ENCODE data around the gene AS3MT. TPM values are rescaled to one million over a fixed set of nuclear protein-coding genes. Genes with fewer than 3 reads are reported as not detected.

AS3MT gene
- total RNA-seq, 1 donor from 2014 or later, result 0.47 TPM

- H3K27me3 Mint-ChIP-seq (ENCODE audit: insufficient read depth), result peaks cover 27% of the 10 kb centered on the region
- intact Hi-C loops (cut with micrococcal nuclease), result no loop called here
- H3K27ac Mint-ChIP-seq, result no peak overlapping the region
- DNase-seq (ENCODE audit: low spot score), result no peak
- peaks cover 6% of the 10 kb centered on the region for H3K36me3 Mint-ChIP-seq (ENCODE audit: low read depth)
- peaks cover 7% of the 10 kb centered on the region for H3K4me1 Mint-ChIP-seq (ENCODE audit: low read depth)
- H3K9me3 Mint-ChIP-seq, result no peaks in the 10 kb centered on the region
- H3K4me3 Mint-ChIP-seq, result peak overlapping the region; percentile 57
Observed at GRCh38 chr10:102868911-102869257, 386 bp upstream of the AS3MT start.

- peak overlapping the region; percentile 67 for H3K4me3 Mint-ChIP-seq
Observed at GRCh38 chr10:102870221-102870620, 951 bp downstream of the AS3MT start.

GRCh38 chr10:102872163-102872562, 2.9 kb downstream of the AS3MT start:
- Mint-ChIP-seq H3K27me3 (ENCODE audit: insufficient read depth) (peaks cover 26% of the 10 kb centered on the region), H3K4me3 (no peak overlapping the region), H3K4me1 (ENCODE audit: low read depth) (peaks cover 7% of the 10 kb centered on the region), H3K9me3 (no peaks in the 10 kb centered on the region), H3K36me3 (ENCODE audit: low read depth) (peaks cover 5% of the 10 kb centered on the region), H3K27ac (no peak overlapping the region)
- intact Hi-C loops (cut with micrococcal nuclease), result no loop called here
- DNase-seq (ENCODE audit: low spot score), result no peak

More at GRCh38 chr10:102870221-102870620, 951 bp downstream of the AS3MT start:
- no peak overlapping the region for H3K27ac Mint-ChIP-seq
- H3K27me3 Mint-ChIP-seq (ENCODE audit: insufficient read depth), result peaks cover 27% of the 10 kb centered on the region
- H3K9me3 Mint-ChIP-seq, result no peaks in the 10 kb centered on the region
- DNase-seq (ENCODE audit: low spot score), result no peak
- H3K36me3 Mint-ChIP-seq (ENCODE audit: low read depth), result peaks cover 5% of the 10 kb centered on the region
- intact Hi-C loops (cut with micrococcal nuclease), result no loop called here
- H3K4me1 Mint-ChIP-seq (ENCODE audit: low read depth), result peaks cover 7% of the 10 kb centered on the region

- Mint-ChIP-seq H3K27me3 (ENCODE audit: insufficient read depth) (peaks cover 9% of the 10 kb centered on the region), H3K36me3 (ENCODE audit: low read depth) (no peaks in the 10 kb centered on the region), H3K4me3 (no peak overlapping the region), H3K9me3 (no peaks in the 10 kb centered on the region), H3K4me1 (ENCODE audit: low read depth) (no peaks in the 10 kb centered on the region), H3K27ac (no peak overlapping the region)
- DNase-seq (ENCODE audit: low spot score), result no peak
- intact Hi-C loops (cut with micrococcal nuclease), result no loop called here
Observed at GRCh38 chr10:102876747-102877153, 7.5 kb downstream of the AS3MT start.

DNA sequence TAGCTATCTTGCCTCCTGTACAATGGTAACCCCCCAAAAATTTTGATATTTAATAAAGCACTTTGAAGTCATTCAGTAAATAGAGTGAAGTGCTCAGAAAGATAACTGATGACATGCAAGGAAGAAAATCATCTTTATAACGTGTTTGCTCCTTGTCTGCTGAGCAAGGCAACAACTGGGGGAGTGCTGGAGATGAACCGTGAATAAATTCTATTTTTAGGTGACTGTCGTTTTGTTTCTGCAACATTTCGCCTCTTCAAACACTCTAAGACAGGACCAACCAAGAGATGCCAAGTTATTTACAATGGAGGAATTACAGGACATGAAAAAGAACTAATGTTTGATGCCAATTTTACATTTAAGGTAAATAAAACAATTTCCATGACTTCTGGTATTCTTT, 9.4 kb downstream of the AS3MT start:
- no peaks in the 10 kb centered on the region for H3K9me3 Mint-ChIP-seq
- no peak overlapping the region for H3K27ac Mint-ChIP-seq
- H3K4me3 Mint-ChIP-seq, result no peak overlapping the region
- peaks cover 3% of the 10 kb centered on the region for H3K27me3 Mint-ChIP-seq (ENCODE audit: insufficient read depth)
- no peaks in the 10 kb centered on the region for H3K4me1 Mint-ChIP-seq (ENCODE audit: low read depth)
- intact Hi-C loops (cut with micrococcal nuclease), result no loop called here
- DNase-seq (ENCODE audit: low spot score), result no peak
- H3K36me3 Mint-ChIP-seq (ENCODE audit: low read depth), result no peaks in the 10 kb centered on the region

DNA sequence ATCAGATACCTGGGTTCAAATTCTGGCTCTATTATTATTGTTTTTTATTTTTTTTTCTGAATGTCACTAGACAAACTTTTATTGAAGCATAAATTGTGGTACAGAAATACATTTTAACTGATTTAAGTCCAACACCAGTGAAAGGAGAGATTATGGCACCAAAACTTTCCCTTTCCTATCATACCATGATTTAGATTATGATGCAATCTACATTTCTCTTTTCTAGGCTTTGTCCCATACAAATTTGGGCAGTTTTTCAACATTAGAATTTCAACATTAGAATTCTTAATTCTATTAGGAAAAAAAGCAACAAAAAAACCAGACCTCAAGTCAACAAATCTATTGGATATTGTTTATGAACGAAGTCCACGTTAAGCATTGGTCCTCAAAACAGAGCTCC, 11.0 kb downstream of the AS3MT start:
- peaks cover 3% of the 10 kb centered on the region for H3K27me3 Mint-ChIP-seq (ENCODE audit: insufficient read depth)
- intact Hi-C loops (cut with micrococcal nuclease), result no loop called here
- no peaks in the 10 kb centered on the region for H3K9me3 Mint-ChIP-seq
- no peak overlapping the region for H3K4me3 Mint-ChIP-seq
- no peaks in the 10 kb centered on the region for H3K4me1 Mint-ChIP-seq (ENCODE audit: low read depth)
- no peak for DNase-seq (ENCODE audit: low spot score)
- no peak overlapping the region for H3K27ac Mint-ChIP-seq
- H3K36me3 Mint-ChIP-seq (ENCODE audit: low read depth), result no peaks in the 10 kb centered on the region

DNA sequence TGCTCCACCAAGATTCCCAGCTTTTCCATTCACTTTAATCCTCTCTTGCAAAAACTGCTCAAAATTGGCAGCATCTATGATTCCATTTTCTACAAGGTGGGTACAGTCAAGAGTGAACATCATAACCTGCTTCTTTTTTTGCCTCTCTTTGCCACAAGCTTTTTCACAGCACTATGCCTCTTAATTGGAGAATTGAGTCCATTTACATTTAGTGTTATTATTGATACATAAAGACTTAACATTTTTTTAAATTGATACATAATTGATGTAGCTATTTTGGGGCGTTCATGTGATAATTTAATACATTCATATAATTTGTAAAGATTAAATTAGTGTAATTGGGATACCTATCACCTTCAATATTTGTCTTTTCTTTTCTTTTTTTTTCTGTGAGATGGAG, 18.8 kb downstream of the AS3MT start:
- no peaks in the 10 kb centered on the region for H3K27me3 Mint-ChIP-seq (ENCODE audit: insufficient read depth)
- no peaks in the 10 kb centered on the region for H3K4me1 Mint-ChIP-seq (ENCODE audit: low read depth)

DNA sequence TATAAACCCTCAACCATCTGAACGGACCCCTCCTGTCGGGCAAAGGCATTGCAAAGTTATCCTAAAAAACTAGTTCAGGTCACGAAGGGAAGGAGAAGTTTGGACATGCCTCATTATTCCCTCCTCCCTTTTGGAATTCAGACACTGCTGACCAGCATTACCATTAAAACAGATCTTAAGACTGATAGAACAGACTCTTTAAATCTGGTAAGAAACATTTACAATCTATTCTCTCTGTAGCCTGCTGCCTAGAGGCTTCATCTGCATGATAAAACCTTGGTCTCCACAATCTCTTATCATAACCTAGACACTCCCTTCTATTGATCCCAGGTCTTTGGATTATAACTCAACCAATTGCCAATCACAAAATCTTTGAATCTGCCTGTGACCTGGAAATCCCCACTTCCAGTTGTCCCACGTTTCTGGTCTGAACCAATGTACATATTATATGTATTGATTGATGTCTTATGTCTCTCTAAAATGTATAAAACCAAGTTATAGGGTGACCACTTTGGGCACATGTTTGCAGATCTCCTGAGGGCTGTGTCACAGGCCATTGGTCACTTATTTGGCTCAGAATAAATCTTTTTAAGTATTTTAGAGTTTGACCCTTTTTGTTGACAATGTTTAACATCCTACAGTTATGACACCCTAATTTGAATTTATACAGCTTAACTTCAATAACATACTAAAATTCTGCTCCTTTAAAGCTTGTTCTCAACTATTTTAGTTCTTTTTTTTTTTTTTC, 25.4 kb downstream of the AS3MT start:
- DNase-seq (ENCODE audit: low spot score), result no peak
- Mint-ChIP-seq H3K27me3 (ENCODE audit: insufficient read depth) (no peaks in the 10 kb centered on the region), H3K36me3 (ENCODE audit: low read depth) (no peaks in the 10 kb centered on the region), H3K27ac (no peak overlapping the region), H3K9me3 (no peaks in the 10 kb centered on the region), H3K4me1 (ENCODE audit: low read depth) (no peaks in the 10 kb centered on the region), H3K4me3 (no peak overlapping the region)
- intact Hi-C loops (cut with micrococcal nuclease), result no loop called here

More for the DNA sequence above, 18.8 kb downstream of the AS3MT start:
- DNase-seq (ENCODE audit: low spot score), result no peak
- H3K9me3 Mint-ChIP-seq, result no peaks in the 10 kb centered on the region
- no peak overlapping the region for H3K27ac Mint-ChIP-seq
- H3K36me3 Mint-ChIP-seq (ENCODE audit: low read depth), result no peaks in the 10 kb centered on the region
- intact Hi-C loops (cut with micrococcal nuclease), result no loop called here
- no peak overlapping the region for H3K4me3 Mint-ChIP-seq

GRCh38 chr10:102900006-102900405, 30.7 kb downstream of the AS3MT start:
- no peak overlapping the region for H3K4me3 Mint-ChIP-seq
- intact Hi-C loops (cut with micrococcal nuclease), result no loop called here
- H3K9me3 Mint-ChIP-seq, result no peaks in the 10 kb centered on the region

GRCh38 chr10:102904346-102904745, 35.1 kb downstream of the AS3MT start:
- intact Hi-C loops (cut with micrococcal nuclease), result no loop called here
- no peak for DNase-seq (ENCODE audit: low spot score)
- H3K4me3 Mint-ChIP-seq, result no peak overlapping the region
- no peaks in the 10 kb centered on the region for H3K4me1 Mint-ChIP-seq (ENCODE audit: low read depth)
- H3K27me3 Mint-ChIP-seq (ENCODE audit: insufficient read depth), result peaks cover 2% of the 10 kb centered on the region
- H3K36me3 Mint-ChIP-seq (ENCODE audit: low read depth), result no peaks in the 10 kb centered on the region
- H3K27ac Mint-ChIP-seq, result no peak overlapping the region
- H3K9me3 Mint-ChIP-seq, result no peaks in the 10 kb centered on the region

More at GRCh38 chr10:102900006-102900405, 30.7 kb downstream of the AS3MT start:
- Mint-ChIP-seq H3K4me1 (ENCODE audit: low read depth) (no peaks in the 10 kb centered on the region), H3K27ac (no peak overlapping the region), H3K27me3 (ENCODE audit: insufficient read depth) (no peaks in the 10 kb centered on the region), H3K36me3 (ENCODE audit: low read depth) (no peaks in the 10 kb centered on the region)
- DNase-seq (ENCODE audit: low spot score), result no peak

GRCh38 chr10:102906507-102906906, 37.2 kb downstream of the AS3MT start:
- Mint-ChIP-seq H3K27me3 (ENCODE audit: insufficient read depth) (peaks cover 2% of the 10 kb centered on the region), H3K4me3 (no peak overlapping the region), H3K4me1 (ENCODE audit: low read depth) (no peaks in the 10 kb centered on the region), H3K9me3 (no peaks in the 10 kb centered on the region), H3K36me3 (ENCODE audit: low read depth) (no peaks in the 10 kb centered on the region), H3K27ac (no peak overlapping the region)
- DNase-seq (ENCODE audit: low spot score), result no peak
- intact Hi-C loops (cut with micrococcal nuclease), result no loop called here

- Mint-ChIP-seq H3K4me3 (peak overlapping the region; percentile 37), H3K9me3 (no peaks in the 10 kb centered on the region), H3K36me3 (ENCODE audit: low read depth) (no peaks in the 10 kb centered on the region), H3K27me3 (ENCODE audit: insufficient read depth) (peaks cover 7% of the 10 kb centered on the region), H3K27ac (peak overlapping the region; percentile 29), H3K4me1 (ENCODE audit: low read depth) (peaks cover 32% of the 10 kb centered on the region)
- intact Hi-C loops (cut with micrococcal nuclease), result loop anchor here (5.0 to 10.0 kb wide), 6 partner anchors 202 to 1562 kb away; partner anchors contain the start of genes ARL3, BTRC, NEURL1 and PCGF6
- no peak for DNase-seq (ENCODE audit: low spot score)
Observed at GRCh38 chr10:102914781-102915180, 45.5 kb downstream of the AS3MT start.

- intact Hi-C loops (cut with micrococcal nuclease), result loop anchor here (5.0 to 10.0 kb wide), 6 partner anchors 204 to 1564 kb away; partner anchors contain the start of genes ARL3, BTRC, NEURL1 and PCGF6
- H3K4me1 Mint-ChIP-seq (ENCODE audit: low read depth), result peaks cover 46% of the 10 kb centered on the region
- H3K36me3 Mint-ChIP-seq (ENCODE audit: low read depth), result peaks cover 3% of the 10 kb centered on the region
- H3K27ac Mint-ChIP-seq, result no peak overlapping the region
- H3K27me3 Mint-ChIP-seq (ENCODE audit: insufficient read depth), result peaks cover 9% of the 10 kb centered on the region
- peak overlapping the region; percentile 71 for H3K4me3 Mint-ChIP-seq
- no peaks in the 10 kb centered on the region for H3K9me3 Mint-ChIP-seq
- no peak for DNase-seq (ENCODE audit: low spot score)
Observed at GRCh38 chr10:102916173-102916572, 46.9 kb downstream of the AS3MT start.

Data from activated T-helper 1 cell treated with anti-CD3 and anti-CD28 coated beads, Interleukin-12 subunit alpha, Interleukin-12 subunit beta, Interleukin-2, Interleukin-4 antibody, amounts not matched to agents 30 ng/mL and 10 ng/mL and 1 ng/mL, durations not matched to agents 14 hours and 24 hours and 36 hours (primary cell).